KMS-11 (cell line): ENCODE results near the gene KRTAP9-3.
"Not testable (repeated sequence)": the region's sequence is repeated elsewhere in the genome, so short reads cannot be mapped to it uniquely, and the experiment has no call there.

Experiments
- H2AFZ ChIP-seq: fragments of 200-600 bp; sonication (generic); 2 replicates; pipeline ENCODE4 v1.6.1; 2016; ENCODE audit warnings: antibody characterized with exemption, mixed run types, low read depth
- H3K27ac ChIP-seq: fragments of 200-600 bp; sonication (generic); 2 replicates; pipeline ENCODE4 v1.6.1; 2016; ENCODE audit warnings: mild to moderate bottlenecking, mixed run types
- H3K27me3 ChIP-seq: fragments of 200-600 bp; sonication (generic); 2 replicates; pipeline ENCODE4 v1.6.1; 2017; ENCODE audit warnings: mild to moderate bottlenecking, low read depth, mixed run types, moderate library complexity; ENCODE audit not compliant: insufficient read depth
- H3K36me3 ChIP-seq: fragments of 200-600 bp; sonication (generic); 2 replicates; pipeline ENCODE4 v1.6.1; 2017; ENCODE audit warnings: mild to moderate bottlenecking, mixed run types; ENCODE audit not compliant: insufficient read depth
- H3K4me1 ChIP-seq: fragments of 200-600 bp; sonication (generic); 2 replicates; pipeline ENCODE4 v1.6.1; 2016; ENCODE audit warnings: mild to moderate bottlenecking, low read depth, mixed run types; ENCODE audit not compliant: poor library complexity, severe bottlenecking
- H3K4me2 ChIP-seq: fragments of 200-600 bp; sonication (generic); 2 replicates; pipeline ENCODE4 v1.7.0; 2016; ENCODE audit warnings: mild to moderate bottlenecking, mixed run types
- H3K4me3 ChIP-seq: fragments of 200-600 bp; sonication (generic); IDR thresholded peaks from 2 replicates; pipeline ENCODE4 v1.6.1; 2017; ENCODE audit warnings: low read depth, low read length, mixed read lengths; ENCODE audit not compliant: insufficient read depth
- H3K79me2 ChIP-seq: fragments of 200-600 bp; sonication (generic); 2 replicates; pipeline ENCODE4 v1.6.1; 2016; ENCODE audit warnings: low read depth, mixed run types; ENCODE audit not compliant: insufficient read depth
- H3K9ac ChIP-seq: fragments of 200-600 bp; sonication (generic); 2 replicates; pipeline ENCODE4 v1.6.1; 2016; ENCODE audit warnings: mild to moderate bottlenecking, mixed run types
- H4K20me1 ChIP-seq: fragments of 200-600 bp; sonication (generic); 2 replicates; pipeline ENCODE4 v1.6.1; 2016; ENCODE audit warnings: mild to moderate bottlenecking, mixed run types; ENCODE audit not compliant: insufficient read depth
- TF ChIP-seq, protein P1 (sequence below): fragments of 200-600 bp; sonication (generic); conservative IDR thresholded peaks from 2 replicates; pipeline ENCODE4 v1.6.1; 2017; ENCODE audit warnings: low read depth, mild to moderate bottlenecking, antibody characterized with exemption, low read length, moderate library complexity, mixed read lengths

Gene KRTAP9-3

DNA sequence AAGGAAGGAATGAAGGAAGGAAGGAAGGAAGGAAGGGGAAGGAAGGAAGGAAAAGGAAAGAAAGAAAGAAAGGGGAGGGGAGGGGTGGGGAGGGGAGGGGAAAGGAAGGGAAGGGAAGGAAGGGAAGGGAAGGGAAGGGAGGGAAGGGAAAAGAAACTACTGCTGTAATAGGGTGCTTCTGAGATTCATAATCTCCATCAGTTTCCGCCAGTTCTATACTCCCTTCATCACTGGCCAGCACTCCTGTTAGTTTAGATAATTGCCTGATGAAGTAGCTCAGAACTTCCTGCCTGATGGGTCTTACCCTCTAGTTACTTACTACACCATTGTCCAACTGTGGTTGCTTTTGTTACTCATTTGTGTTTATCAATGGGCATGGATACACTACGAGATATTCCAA lies 31.0 kb downstream of the KRTAP9-3 start:
- no peak overlapping the region for H3K27ac ChIP-seq
- no peak overlapping the region for H3K9ac ChIP-seq
- H3K4me2 ChIP-seq, result no peak overlapping the region
- H2AFZ ChIP-seq, result no peak overlapping the region
- no peaks in the 10 kb centered on the region for H3K27me3 ChIP-seq
- no peak overlapping the region for H3K4me3 ChIP-seq
- no peaks in the 10 kb centered on the region for H4K20me1 ChIP-seq
- no peaks in the 10 kb centered on the region for H3K79me2 ChIP-seq
- H3K4me1 ChIP-seq, result no peaks in the 10 kb centered on the region
- TF ChIP-seq, protein P1, sequence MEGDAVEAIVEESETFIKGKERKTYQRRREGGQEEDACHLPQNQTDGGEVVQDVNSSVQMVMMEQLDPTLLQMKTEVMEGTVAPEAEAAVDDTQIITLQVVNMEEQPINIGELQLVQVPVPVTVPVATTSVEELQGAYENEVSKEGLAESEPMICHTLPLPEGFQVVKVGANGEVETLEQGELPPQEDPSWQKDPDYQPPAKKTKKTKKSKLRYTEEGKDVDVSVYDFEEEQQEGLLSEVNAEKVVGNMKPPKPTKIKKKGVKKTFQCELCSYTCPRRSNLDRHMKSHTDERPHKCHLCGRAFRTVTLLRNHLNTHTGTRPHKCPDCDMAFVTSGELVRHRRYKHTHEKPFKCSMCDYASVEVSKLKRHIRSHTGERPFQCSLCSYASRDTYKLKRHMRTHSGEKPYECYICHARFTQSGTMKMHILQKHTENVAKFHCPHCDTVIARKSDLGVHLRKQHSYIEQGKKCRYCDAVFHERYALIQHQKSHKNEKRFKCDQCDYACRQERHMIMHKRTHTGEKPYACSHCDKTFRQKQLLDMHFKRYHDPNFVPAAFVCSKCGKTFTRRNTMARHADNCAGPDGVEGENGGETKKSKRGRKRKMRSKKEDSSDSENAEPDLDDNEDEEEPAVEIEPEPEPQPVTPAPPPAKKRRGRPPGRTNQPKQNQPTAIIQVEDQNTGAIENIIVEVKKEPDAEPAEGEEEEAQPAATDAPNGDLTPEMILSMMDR, result no peak
- no peaks in the 10 kb centered on the region for H3K36me3 ChIP-seq

DNA sequence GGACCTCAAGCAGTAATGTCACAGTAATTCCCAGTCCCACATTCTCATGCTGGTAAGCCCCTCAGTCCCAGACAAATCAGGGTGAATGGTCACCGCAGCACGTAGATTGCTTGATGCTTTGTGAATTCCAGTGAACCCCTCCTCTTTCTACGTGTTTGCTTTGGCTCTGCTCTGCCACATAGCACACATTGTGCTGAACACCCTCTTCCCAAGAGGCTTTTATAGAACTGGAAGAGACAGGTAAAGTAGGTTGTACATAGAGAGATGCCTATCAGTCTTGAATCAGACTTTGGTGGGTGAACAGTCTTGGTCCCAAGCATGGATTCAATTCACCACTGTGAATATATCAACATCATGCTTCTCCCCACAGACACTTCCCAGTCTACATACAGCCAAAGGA lies 32.4 kb downstream of the KRTAP9-3 start:
- Histone ChIP-seq H3K9ac (no peak overlapping the region), H3K27me3 (no peaks in the 10 kb centered on the region), H4K20me1 (no peaks in the 10 kb centered on the region), H2AFZ (no peak overlapping the region), H3K4me3 (no peak overlapping the region), H3K27ac (no peak overlapping the region), H3K4me2 (no peak overlapping the region), H3K36me3 (no peaks in the 10 kb centered on the region), H3K79me2 (no peaks in the 10 kb centered on the region), H3K4me1 (no peaks in the 10 kb centered on the region)
- TF ChIP-seq, protein P1, result no peak

DNA sequence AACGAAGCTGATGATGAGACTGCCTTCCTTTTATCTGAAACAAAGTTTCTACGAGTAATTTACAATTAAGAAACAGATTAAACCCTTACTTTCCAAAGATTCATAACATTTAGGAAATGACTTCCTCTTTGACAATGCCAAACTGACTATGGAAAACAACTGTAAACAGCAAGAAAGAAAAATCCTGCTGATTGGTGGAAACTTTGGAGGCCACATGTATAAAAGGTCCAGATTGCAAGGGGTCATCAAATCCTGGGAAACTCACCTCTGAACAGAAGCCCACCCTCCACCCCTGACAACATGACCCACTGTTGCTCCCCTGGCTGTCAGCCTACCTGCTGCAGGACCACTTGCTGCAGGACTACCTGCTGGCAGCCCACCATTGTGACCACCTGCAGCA lies 32.8 kb downstream of the KRTAP9-3 start, which contains the start of gene KRTAP9-6:
TSS of gene KRTAP9-6 (plus strand) at position 301 of the 400 bp plus-strand sequence. CDS start at position 301, 0 bp downstream.
- Histone ChIP-seq H3K36me3 (no peaks in the 10 kb centered on the region), H3K79me2 (no peaks in the 10 kb centered on the region), H3K9ac (no peak within 1 kb of the TSS), H3K4me3 (no peak within 1 kb of the TSS), H3K4me1 (no peaks in the 10 kb centered on the region), H3K4me2 (no peak within 1 kb of the TSS), H3K27me3 (no peaks in the 10 kb centered on the region), H4K20me1 (no peaks in the 10 kb centered on the region), H3K27ac (no peak within 1 kb of the TSS), H2AFZ (no peak within 1 kb of the TSS)
- TF ChIP-seq, protein P1, result no peak

DNA sequence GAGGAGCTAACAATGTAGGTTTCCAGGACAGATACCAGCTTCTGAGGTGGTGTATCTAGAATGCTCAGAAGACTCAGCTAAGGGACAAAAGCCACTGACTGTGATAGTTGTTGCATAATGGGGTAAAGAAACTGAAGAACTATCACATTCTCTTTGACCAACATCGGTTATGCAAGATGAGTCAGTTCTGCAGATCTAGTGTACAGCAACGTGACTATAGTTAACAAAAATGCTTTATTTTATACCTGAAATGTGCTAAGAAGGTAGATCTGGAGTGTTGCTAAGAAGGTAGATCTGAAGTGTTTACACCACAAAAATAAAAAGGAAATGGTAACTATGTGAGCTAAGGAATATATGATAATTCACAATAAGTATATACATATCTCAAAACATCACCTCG lies 35.5 kb downstream of the KRTAP9-3 start:
- Histone ChIP-seq H3K4me2 (no peak overlapping the region), H3K27ac (no peak overlapping the region), H2AFZ (no peak overlapping the region), H3K4me1 (no peaks in the 10 kb centered on the region), H3K36me3 (no peaks in the 10 kb centered on the region), H4K20me1 (no peaks in the 10 kb centered on the region), H3K27me3 (no peaks in the 10 kb centered on the region), H3K79me2 (no peaks in the 10 kb centered on the region), H3K4me3 (no peak overlapping the region), H3K9ac (no peak overlapping the region)
- TF ChIP-seq, protein P1, result no peak

DNA sequence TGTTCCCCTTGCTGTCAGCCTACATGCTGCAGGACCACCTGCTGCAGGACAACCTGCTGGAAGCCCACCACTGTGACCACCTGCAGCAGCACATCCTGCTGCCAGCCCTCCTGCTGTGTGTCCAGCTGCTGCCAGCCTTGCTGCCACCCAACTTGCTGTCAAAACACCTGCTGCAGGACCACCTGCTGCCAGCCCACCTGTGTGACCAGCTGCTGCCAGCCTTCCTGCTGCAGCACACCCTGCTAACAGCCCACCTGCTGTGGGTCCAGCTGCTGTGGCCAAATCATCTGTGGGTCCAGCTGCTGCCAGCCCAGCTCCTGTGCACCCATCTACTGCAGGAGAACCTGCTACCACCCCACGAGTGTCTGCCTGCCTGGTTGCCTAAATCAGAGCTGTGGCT lies 39.1 kb downstream of the KRTAP9-3 start:
- H3K9ac ChIP-seq, H4K20me1 ChIP-seq, H3K36me3 ChIP-seq: not testable (repeated sequence)

More for the DNA sequence above, 39.1 kb downstream of the KRTAP9-3 start:
- not testable (repeated sequence) for H3K27ac ChIP-seq, H2AFZ ChIP-seq, H3K4me3 ChIP-seq, H3K4me1 ChIP-seq, H3K79me2 ChIP-seq, H3K4me2 ChIP-seq, H3K27me3 ChIP-seq
